H9 (cell line): Measurements from ENCODE around the gene FREM2. TPM values are rescaled to one million over a fixed set of nuclear protein-coding genes. Genes with fewer than 3 reads are reported as not detected.

Experiments
- DNase-seq: peaks from one replicate; pipeline ENCODE4 v3.0.0-alpha.2; 2017
- H2AFZ ChIP-seq: one replicate; pipeline ENCODE4 v1.6.1; 2013; ENCODE audit warnings: mild to moderate bottlenecking, low read length, control low read depth, moderate library complexity
- H2AK5ac ChIP-seq: 2 replicates; pipeline ENCODE4 v1.6.1; 2013; ENCODE audit warnings: low read length, control low read depth, mixed read lengths; ENCODE audit not compliant: insufficient read length
- H2BK120ac ChIP-seq: one replicate; pipeline ENCODE4 v1.6.1; 2013; ENCODE audit warnings: low read depth, mild to moderate bottlenecking, low read length, control low read depth, inconsistent platforms; ENCODE audit not compliant: poor library complexity, severe bottlenecking
- H2BK12ac ChIP-seq: 2 replicates; pipeline ENCODE4 v1.6.1; 2013; ENCODE audit warnings: low read length, control low read depth, mixed read lengths, low read depth; ENCODE audit not compliant: insufficient read length
- H2BK15ac ChIP-seq: 2 replicates; pipeline ENCODE4 v1.6.1; 2013; ENCODE audit warnings: low read depth, low read length, control low read depth
- H2BK20ac ChIP-seq: one replicate; pipeline ENCODE4 v1.6.1; 2013; ENCODE audit warnings: low read depth, mild to moderate bottlenecking, low read length, control low read depth, inconsistent platforms; ENCODE audit not compliant: poor library complexity, severe bottlenecking
- H2BK5ac ChIP-seq: 2 replicates; pipeline ENCODE4 v1.6.1; 2013; ENCODE audit warnings: low read length, control low read depth, mixed read lengths; ENCODE audit not compliant: insufficient read length
- H3K14ac ChIP-seq: 2 replicates; pipeline ENCODE4 v1.6.1; 2013; ENCODE audit warnings: low read length, control low read depth; ENCODE audit not compliant: insufficient read depth
- H3K18ac ChIP-seq: 2 replicates; pipeline ENCODE4 v1.6.1; 2013; ENCODE audit warnings: low read depth, mild to moderate bottlenecking, mixed read lengths, low read length, control low read depth; ENCODE audit not compliant: insufficient read length
- H3K23ac ChIP-seq: 2 replicates; pipeline ENCODE4 v1.6.1; 2013; ENCODE audit warnings: low read length, control low read depth, mixed read lengths, low read depth; ENCODE audit not compliant: insufficient read length
- H3K23me2 ChIP-seq: 2 replicates; pipeline ENCODE4 v1.6.1; 2013; ENCODE audit warnings: low read depth, mild to moderate bottlenecking, mixed read lengths, low read length, control low read depth; ENCODE audit not compliant: insufficient read length, poor library complexity, severe bottlenecking
- H3K27ac ChIP-seq: 2 replicates; pipeline ENCODE4 v1.5.1; 2013; ENCODE audit warnings: low read length, control low read depth, mixed read lengths, low read depth; ENCODE audit not compliant: insufficient read length
- H3K27me3 ChIP-seq: 2 replicates; pipeline ENCODE4 v1.6.1; 2013; ENCODE audit warnings: low read length, control low read depth, inconsistent platforms; ENCODE audit not compliant: insufficient read depth
- H3K4ac ChIP-seq: 2 replicates; pipeline ENCODE4 v1.6.1; 2013; ENCODE audit warnings: low read depth, mild to moderate bottlenecking, control low read depth, inconsistent platforms, low read length, moderate library complexity
- H3K4me1 ChIP-seq: 2 replicates; pipeline ENCODE4 v1.6.1; 2013; ENCODE audit warnings: low read length, control low read depth, inconsistent platforms; ENCODE audit not compliant: insufficient read depth
- H3K4me2 ChIP-seq: 2 replicates; pipeline ENCODE4 v1.6.1; 2013; ENCODE audit warnings: low read length, control low read depth, mixed read lengths; ENCODE audit not compliant: insufficient read length, insufficient read depth
- H3K56ac ChIP-seq: 2 replicates; pipeline ENCODE4 v1.6.1; 2013; ENCODE audit warnings: low read depth, mild to moderate bottlenecking, mixed read lengths, low read length, control low read depth; ENCODE audit not compliant: insufficient read length
- H3K79me1 ChIP-seq: 2 replicates; pipeline ENCODE4 v1.6.1; 2013; ENCODE audit warnings: low read depth, mild to moderate bottlenecking, moderate library complexity, low read length, control low read depth, inconsistent platforms; ENCODE audit not compliant: insufficient read depth, poor library complexity, severe bottlenecking
- H3K79me2 ChIP-seq: 2 replicates; pipeline ENCODE4 v1.6.1; 2013; ENCODE audit warnings: low read length, control low read depth, inconsistent platforms; ENCODE audit not compliant: insufficient read depth
- H3K9ac ChIP-seq: 2 replicates; pipeline ENCODE4 v1.6.1; 2013; ENCODE audit warnings: low read length, control low read depth, mixed read lengths; ENCODE audit not compliant: insufficient read length; ENCODE audit errors: extremely low read depth
- H3K9me3 ChIP-seq: one replicate; pipeline ENCODE4 v1.6.1; 2013; ENCODE audit warnings: low read depth, low read length, inconsistent platforms; ENCODE audit not compliant: control insufficient read depth
- H3T11ph ChIP-seq: one replicate; pipeline ENCODE4 v1.6.1; 2013; ENCODE audit warnings: mild to moderate bottlenecking, low read length, control low read depth, inconsistent platforms
- H4K20me1 ChIP-seq: one replicate; pipeline ENCODE4 v1.6.1; 2013; ENCODE audit not compliant: control insufficient read depth, insufficient read length, insufficient read depth
- H4K5ac ChIP-seq: 2 replicates; pipeline ENCODE4 v1.6.1; 2013; ENCODE audit warnings: low read depth, mild to moderate bottlenecking, mixed read lengths, low read length, control low read depth; ENCODE audit not compliant: insufficient read length
- H4K8ac ChIP-seq: replicated peaks from 2 replicates; pipeline ENCODE4 v1.6.1; 2013; ENCODE audit warnings: low read length, control low read depth, mixed read lengths, low read depth; ENCODE audit not compliant: insufficient read length
- H4K91ac ChIP-seq: 2 replicates; pipeline ENCODE4 v1.6.1; 2013; ENCODE audit warnings: low read depth, mild to moderate bottlenecking, moderate library complexity, mixed read lengths, low read length, control low read depth; ENCODE audit not compliant: insufficient read length
- H3K27ac Mint-ChIP-seq, 3 experiments: 2 replicates in 2 of 3; 3 replicates in 1 of 3; pipeline ENCODE4 v1.8.0; 2020 to 2021; ENCODE audit warnings: mixed read lengths in 3 of 3, mild to moderate bottlenecking in 1 of 3, moderate library complexity in 1 of 3
- H3K27me3 Mint-ChIP-seq: 2 replicates; pipeline ENCODE4 v1.8.0; 2021; ENCODE audit warnings: low read depth, mild to moderate bottlenecking, moderate library complexity, mixed read lengths
- H3K36me3 Mint-ChIP-seq, 3 experiments: 2 replicates in 2 of 3; 3 replicates in 1 of 3; pipeline ENCODE4 v1.8.0; 2020 to 2021; ENCODE audit warnings: low read depth in 3 of 3, mixed read lengths in 3 of 3; ENCODE audit not compliant: insufficient read depth in 1 of 3
- H3K4me1 Mint-ChIP-seq, 2 experiments: 2 replicates each; pipeline ENCODE4 v1.8.0; 2020; ENCODE audit warnings: mixed read lengths in 2 of 2
- H3K4me3 Mint-ChIP-seq, 2 experiments: 2 replicates in 1 of 2; 3 replicates in 1 of 2; pipeline ENCODE4 v1.8.0; 2020 to 2021; ENCODE audit warnings: mild to moderate bottlenecking in 2 of 2, mixed read lengths in 2 of 2, moderate library complexity in 1 of 2
- H3K9me3 Mint-ChIP-seq, 2 experiments: 2 replicates in 1 of 2; 3 replicates in 1 of 2; pipeline ENCODE4 v1.8.0; 2020; ENCODE audit warnings: mild to moderate bottlenecking in 2 of 2, mixed read lengths in 2 of 2, moderate library complexity in 1 of 2
- CTCF ChIP-seq: fragments of 200-600 bp; sonication (generic); conservative IDR thresholded peaks from 3 replicates; pipeline ENCODE4 v1.8.0; 2021; ENCODE audit warnings: antibody characterized with exemption, mild to moderate bottlenecking
- WGBS: extraction: QIAGEN DNeasy Blood & Tissue Kit; methylation state at CpG from one replicate; pipeline ENCODE4 v1.1.7; 2013; ENCODE audit warnings: missing lambda C conversion rate, low lambda C conversion rate, mixed read lengths; ENCODE audit not compliant: insufficient read length; ENCODE audit errors: extremely low coverage; 5-methylcytosine and 5-hydroxymethylcytosine counted together
- total RNA-seq: library from RNA; stranded (reverse); gene quantifications from 2 replicates; pipeline ENCODE4 v1.2.1, GENCODE V29; 2021

The FREM2 gene
- total RNA-seq, 1 experiment from 2014 or later = 16.0 TPM

- no peaks in the 10 kb centered on the region for H4K20me1 ChIP-seq
- H2AK5ac ChIP-seq = no peak overlapping the region
- no peaks in the 10 kb centered on the region for H3K27me3 Mint-ChIP-seq
- no peak overlapping the region for H3K4me2 ChIP-seq
- WGBS = no CpG with 5 or more reads among the region's 4 CpGs
- no peak overlapping the region for H2BK20ac ChIP-seq
- no peak overlapping the region for H3K27ac ChIP-seq
- H3K9ac ChIP-seq = no peak overlapping the region
- H3K79me2 ChIP-seq = no peaks in the 10 kb centered on the region
- TF ChIP-seq CTCF = no peak
- no peaks in the 10 kb centered on the region; a peak in 1 of 7 replicates for H3K36me3 Mint-ChIP-seq
- H3K27me3 ChIP-seq = no peaks in the 10 kb centered on the region
- no peak overlapping the region for H3K4ac ChIP-seq
- H3K23ac ChIP-seq = no peak overlapping the region
- H3K4me1 ChIP-seq = no peaks in the 10 kb centered on the region
- no peak overlapping the region for H3K4me3 Mint-ChIP-seq
- no peak overlapping the region for H2BK5ac ChIP-seq
- H2BK12ac ChIP-seq = no peak overlapping the region
- H4K5ac ChIP-seq = no peak overlapping the region
- H4K8ac ChIP-seq = no peak overlapping the region
- H2BK120ac ChIP-seq = no peak overlapping the region
- no peak overlapping the region for H3K18ac ChIP-seq
- no peaks in the 10 kb centered on the region for H3K9me3 ChIP-seq
- H3K4me1 Mint-ChIP-seq = peaks cover 13 to 14% of the 10 kb centered on the region in 2 experiments
- no peak overlapping the region for H3T11ph ChIP-seq
- H2BK15ac ChIP-seq = no peak overlapping the region
- H2AFZ ChIP-seq = no peak overlapping the region
- no peak overlapping the region for H3K56ac ChIP-seq
- H3K27ac Mint-ChIP-seq = no peak overlapping the region
- peak; percentile 40 for DNase-seq
- no peaks in the 10 kb centered on the region for H3K9me3 Mint-ChIP-seq
- H3K23me2 ChIP-seq = no peaks in the 10 kb centered on the region
- H3K14ac ChIP-seq = no peak overlapping the region
- no peak overlapping the region for H4K91ac ChIP-seq
- H3K79me1 ChIP-seq = no peaks in the 10 kb centered on the region
Observed at GRCh38 chr13:38824342-38824741, 137.5 kb downstream of the FREM2 start.
